Type B pancreatic cell (in vitro differentiated cells): Measurements from ENCODE around the gene MAGI1. TPM values are rescaled to one million over a fixed set of nuclear protein-coding genes. Genes with fewer than 3 reads are reported as not detected.

Source experiments
- DNase-seq: peaks from one replicate; pipeline ENCODE4 v3.0.0; 2021; ENCODE audit warnings: mixed read lengths; ENCODE audit not compliant: unreplicated experiment; ENCODE audit errors: extremely low spot score
- H3K27ac Mint-ChIP-seq: 2 replicates; pipeline ENCODE4 v1.8.0; 2021; ENCODE audit warnings: mild to moderate bottlenecking, mixed read lengths
- H3K27me3 Mint-ChIP-seq: 2 replicates; pipeline ENCODE4 v1.8.0; 2021; ENCODE audit warnings: mixed read lengths
- H3K36me3 Mint-ChIP-seq: 2 replicates; pipeline ENCODE4 v1.8.0; 2021; ENCODE audit warnings: mixed read lengths
- H3K4me1 Mint-ChIP-seq: one replicate; pipeline ENCODE4 v1.8.0; 2021; ENCODE audit warnings: mixed read lengths; ENCODE audit not compliant: unreplicated experiment
- H3K4me3 Mint-ChIP-seq: 2 replicates; pipeline ENCODE4 v1.8.0; 2021; ENCODE audit warnings: mild to moderate bottlenecking, mixed read lengths
- H3K9me3 Mint-ChIP-seq: 2 replicates; pipeline ENCODE4 v1.8.0; 2021; ENCODE audit warnings: mixed read lengths
- total RNA-seq: library from RNA; stranded (reverse); gene quantifications from 2 replicates; pipeline ENCODE4 v1.2.1, GENCODE V29; 2021; ENCODE audit warnings: low replicate concordance
- TF ChIP-seq, protein P1 (sequence below): fragments of 200-600 bp; sonication (generic); conservative IDR thresholded peaks from 2 replicates; pipeline ENCODE4 v1.5.0; 2021; ENCODE audit warnings: antibody characterized with exemption, mild to moderate bottlenecking

The MAGI1 gene
- total RNA-seq, 1 donor from 2014 or later = 53.1 TPM

DNA sequence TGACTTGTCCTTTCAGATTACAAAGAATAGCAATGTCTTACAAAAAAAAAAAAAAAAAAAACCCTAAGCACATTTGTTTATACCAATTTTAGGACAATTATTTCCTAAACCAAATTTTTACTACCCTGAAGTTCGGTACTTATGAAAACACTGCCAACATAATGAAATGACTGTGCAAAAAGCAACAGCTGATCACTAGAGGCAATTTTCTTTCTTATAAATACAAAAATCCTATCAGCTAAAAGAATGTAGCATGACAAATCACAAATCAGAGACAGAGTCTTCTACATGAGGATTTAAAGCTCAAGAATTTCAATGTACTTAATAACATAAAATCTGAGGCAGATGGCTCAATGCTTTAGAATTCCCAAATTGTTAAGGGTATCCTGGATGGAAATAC lies 191.8 kb downstream of the MAGI1 start:
- no peak overlapping the region for H3K4me3 Mint-ChIP-seq
- H3K4me1 Mint-ChIP-seq = peaks cover 12% of the 10 kb centered on the region
- no peak overlapping the region for H3K27ac Mint-ChIP-seq
- DNase-seq = no peak
- H3K36me3 Mint-ChIP-seq = no peaks in the 10 kb centered on the region
- no peaks in the 10 kb centered on the region for H3K27me3 Mint-ChIP-seq
- TF ChIP-seq, protein P1, sequence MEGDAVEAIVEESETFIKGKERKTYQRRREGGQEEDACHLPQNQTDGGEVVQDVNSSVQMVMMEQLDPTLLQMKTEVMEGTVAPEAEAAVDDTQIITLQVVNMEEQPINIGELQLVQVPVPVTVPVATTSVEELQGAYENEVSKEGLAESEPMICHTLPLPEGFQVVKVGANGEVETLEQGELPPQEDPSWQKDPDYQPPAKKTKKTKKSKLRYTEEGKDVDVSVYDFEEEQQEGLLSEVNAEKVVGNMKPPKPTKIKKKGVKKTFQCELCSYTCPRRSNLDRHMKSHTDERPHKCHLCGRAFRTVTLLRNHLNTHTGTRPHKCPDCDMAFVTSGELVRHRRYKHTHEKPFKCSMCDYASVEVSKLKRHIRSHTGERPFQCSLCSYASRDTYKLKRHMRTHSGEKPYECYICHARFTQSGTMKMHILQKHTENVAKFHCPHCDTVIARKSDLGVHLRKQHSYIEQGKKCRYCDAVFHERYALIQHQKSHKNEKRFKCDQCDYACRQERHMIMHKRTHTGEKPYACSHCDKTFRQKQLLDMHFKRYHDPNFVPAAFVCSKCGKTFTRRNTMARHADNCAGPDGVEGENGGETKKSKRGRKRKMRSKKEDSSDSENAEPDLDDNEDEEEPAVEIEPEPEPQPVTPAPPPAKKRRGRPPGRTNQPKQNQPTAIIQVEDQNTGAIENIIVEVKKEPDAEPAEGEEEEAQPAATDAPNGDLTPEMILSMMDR = no peak
- peaks cover 5% of the 10 kb centered on the region for H3K9me3 Mint-ChIP-seq

DNA sequence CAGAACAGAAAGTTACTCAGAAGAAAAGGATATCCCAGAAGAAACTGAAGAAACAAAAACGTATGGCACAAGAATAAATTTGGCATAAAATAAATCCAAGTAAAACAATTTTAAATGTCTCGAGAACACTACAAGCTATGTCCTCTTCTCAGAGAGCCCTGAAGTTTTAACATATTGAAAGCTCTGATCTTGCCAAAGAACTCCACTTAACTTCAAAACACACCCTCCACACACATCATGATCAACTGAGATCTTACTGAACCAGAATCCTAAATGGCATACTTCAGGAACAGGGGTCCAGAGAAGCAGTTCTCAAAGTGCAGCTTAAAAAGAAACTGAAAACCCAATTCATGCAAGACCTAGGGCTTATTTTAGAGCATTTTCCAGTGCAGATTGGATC lies 194.3 kb downstream of the MAGI1 start:
- Mint-ChIP-seq H3K4me1 (peaks cover 8% of the 10 kb centered on the region), H3K27me3 (no peaks in the 10 kb centered on the region), H3K27ac (no peak overlapping the region), H3K4me3 (no peak overlapping the region), H3K9me3 (peaks cover 5% of the 10 kb centered on the region), H3K36me3 (no peaks in the 10 kb centered on the region)
- DNase-seq = no peak
- TF ChIP-seq, protein P1 = no peak

DNA sequence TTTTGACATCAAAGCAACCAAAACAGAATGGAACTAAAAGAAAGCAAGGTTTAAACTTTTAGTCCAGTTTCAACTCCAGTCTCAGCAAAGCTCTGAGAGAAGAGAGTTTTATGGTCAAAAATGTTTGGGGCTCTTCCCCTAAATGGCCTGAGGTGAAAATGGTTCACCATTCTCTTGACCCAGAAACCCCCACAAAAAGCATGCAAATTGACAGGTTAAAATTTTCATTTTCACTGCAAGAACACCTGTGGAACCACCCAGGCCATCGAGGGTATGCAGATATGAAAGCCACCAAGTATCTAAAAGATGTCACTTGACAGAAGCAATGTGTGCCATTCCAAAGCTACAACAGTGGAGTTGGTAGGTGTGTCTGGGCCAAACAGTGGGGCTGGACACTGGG lies 195.0 kb downstream of the MAGI1 start:
- no peak overlapping the region for H3K4me3 Mint-ChIP-seq
- TF ChIP-seq, protein P1 = no peak
- no peak overlapping the region for H3K27ac Mint-ChIP-seq
- peaks cover 5% of the 10 kb centered on the region for H3K9me3 Mint-ChIP-seq
- no peaks in the 10 kb centered on the region for H3K36me3 Mint-ChIP-seq
- DNase-seq = no peak
- H3K27me3 Mint-ChIP-seq = no peaks in the 10 kb centered on the region
- H3K4me1 Mint-ChIP-seq = peaks cover 8% of the 10 kb centered on the region

DNA sequence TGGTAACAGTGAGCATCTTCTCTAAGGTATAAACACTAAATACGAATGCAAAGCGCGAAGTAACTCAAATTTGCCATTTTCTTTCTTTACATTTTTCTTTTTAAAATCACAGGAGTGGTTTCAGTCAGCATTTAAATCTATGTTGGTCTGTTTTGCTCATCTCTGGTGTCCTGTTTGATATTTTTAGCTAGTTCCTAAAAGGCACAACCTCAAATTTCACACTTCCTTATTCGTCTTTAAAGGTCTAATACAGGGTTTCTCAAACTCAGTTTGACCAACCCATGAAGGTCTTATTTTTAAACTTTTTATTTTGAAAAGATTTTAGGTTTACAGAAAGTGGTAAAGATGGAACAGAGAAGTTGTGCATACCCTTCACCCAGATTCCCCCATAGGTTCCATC lies 201.1 kb downstream of the MAGI1 start:
- H3K9me3 Mint-ChIP-seq = no peaks in the 10 kb centered on the region
- H3K4me1 Mint-ChIP-seq = peaks cover 7% of the 10 kb centered on the region
- TF ChIP-seq, protein P1 = no peak
- peaks cover 4% of the 10 kb centered on the region for H3K36me3 Mint-ChIP-seq
- H3K27ac Mint-ChIP-seq = no peak overlapping the region
- H3K4me3 Mint-ChIP-seq = no peak overlapping the region
- no peak for DNase-seq
- H3K27me3 Mint-ChIP-seq = no peaks in the 10 kb centered on the region

DNA sequence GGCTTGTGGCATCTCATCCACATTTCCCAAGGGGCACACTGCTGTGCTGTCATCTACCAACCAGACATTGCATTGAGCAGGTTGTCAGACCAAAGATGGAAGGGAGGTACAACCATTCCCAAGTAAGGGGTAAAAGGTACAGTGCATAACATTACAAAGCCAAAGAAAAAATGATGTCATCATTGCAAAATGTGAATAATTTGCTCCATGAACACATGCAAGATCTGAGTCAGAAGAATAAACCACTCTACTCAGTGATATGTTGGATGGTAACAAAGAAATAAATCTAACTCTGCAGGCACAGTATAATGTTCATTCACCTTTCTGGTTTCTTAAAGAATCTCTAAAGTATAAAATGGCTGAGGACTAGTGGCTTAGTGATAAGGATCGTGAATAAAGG lies 202.7 kb downstream of the MAGI1 start:
- Mint-ChIP-seq H3K27ac (no peak overlapping the region), H3K4me1 (peaks cover 14% of the 10 kb centered on the region), H3K4me3 (no peak overlapping the region), H3K27me3 (no peaks in the 10 kb centered on the region), H3K9me3 (no peaks in the 10 kb centered on the region), H3K36me3 (peaks cover 4% of the 10 kb centered on the region)
- TF ChIP-seq, protein P1 = no peak
- DNase-seq = no peak
